HepG2 (cell line): Measurements from ENCODE around the gene MGAT4D. TPM values are rescaled to one million over a fixed set of nuclear protein-coding genes. Genes with fewer than 3 reads are reported as not detected.

ENCODE experiments used
- GABPB1 ChIP-seq: IDR thresholded peaks from 2 replicates; pipeline ENCODE4 v1.6.1; 2016; ENCODE audit warnings: mild to moderate bottlenecking, missing genetic modification reagents, moderate library complexity, missing compliant biosample characterization
- HOXA9 ChIP-seq: sonication (generic); formaldehyde crosslinking; IDR thresholded peaks from 2 replicates; pipeline ENCODE4 v1.8.1; 2022; ENCODE audit warnings: missing genetic modification reagents, mild to moderate bottlenecking, moderate library complexity, borderline replicate concordance
- IRF2 ChIP-seq: IDR thresholded peaks from 2 replicates; pipeline ENCODE4 v1.6.1; 2018; ENCODE audit warnings: missing genetic modification reagents, missing compliant biosample characterization
- MEIS2 ChIP-seq: sonication (generic); formaldehyde crosslinking; IDR thresholded peaks from 2 replicates; pipeline ENCODE4 v1.9.0; 2021; ENCODE audit warnings: mild to moderate bottlenecking, missing genetic modification reagents
- NFE2L1 ChIP-seq: sonication (generic); formaldehyde crosslinking; IDR thresholded peaks from 2 replicates; pipeline ENCODE4 v1.4.0; 2020; ENCODE audit warnings: missing genetic modification reagents, mild to moderate bottlenecking, borderline replicate concordance
- POGZ ChIP-seq: sonication (generic); formaldehyde crosslinking; IDR thresholded peaks from 2 replicates; pipeline ENCODE4 v1.4.0; 2020; ENCODE audit warnings: mild to moderate bottlenecking, missing genetic modification reagents
- ZNF292 ChIP-seq: sonication (generic); formaldehyde crosslinking; IDR thresholded peaks from 2 replicates; pipeline ENCODE4 v1.8.1; 2022; ENCODE audit warnings: mild to moderate bottlenecking, low read depth, missing genetic modification reagents, borderline replicate concordance
- ZNF441 ChIP-seq: sonication (generic); formaldehyde crosslinking; IDR thresholded peaks from 2 replicates; pipeline ENCODE4 v1.7.0; 2021; ENCODE audit warnings: missing genetic modification reagents, borderline replicate concordance
- ZNF567 ChIP-seq: sonication (generic); formaldehyde crosslinking; IDR thresholded peaks from 2 replicates; pipeline ENCODE4 v1.8.1; 2023; ENCODE audit warnings: mild to moderate bottlenecking, missing genetic modification reagents, borderline replicate concordance
- polyA plus RNA-seq, 8 experiments: library from polyadenylated mRNA; depleted of rRNA in 3 of 8; stranded (reverse) in 7 of 8; unstranded in 1 of 8; fragments of >200 nt; fragmentation: Illumina TruSeq in 4 of 8; extraction: Trizol in 4 of 8; gene quantifications; 2 replicates each; pipeline versions ENCODE4 v1.2.1 to v1.2.3, GENCODE V29; 2011 to 2016; ENCODE audit warnings: low read depth in 4 of 8, missing spikeins in 1 of 8, mixed read lengths in 1 of 8; ENCODE audit not compliant: insufficient read depth in 1 of 8
- total RNA-seq, 5 experiments: library from RNA; depleted of rRNA; stranded (reverse); fragments of >200 nt; fragmentation: Illumina TruSeq; extraction: Trizol; gene quantifications; 2 replicates each; pipeline ENCODE4 v1.2.3, GENCODE V29; 2016; ENCODE audit warnings: low read depth in 1 of 5
- TF ChIP-seq, protein P1 (sequence below): sonication (generic); formaldehyde crosslinking; IDR thresholded peaks from 2 replicates; pipeline ENCODE4 v1.4.0; 2020; ENCODE audit warnings: missing genetic modification reagents
- TF ChIP-seq, protein P2 (sequence below): sonication (generic); formaldehyde crosslinking; IDR thresholded peaks from 2 replicates; pipeline ENCODE4 v1.5.0; 2020; ENCODE audit warnings: missing genetic modification reagents, mild to moderate bottlenecking, borderline replicate concordance
- TF ChIP-seq, protein P3 (sequence below): sonication (generic); formaldehyde crosslinking; IDR thresholded peaks from 2 replicates; pipeline ENCODE4 v1.9.0; 2021; ENCODE audit warnings: missing genetic modification reagents, mild to moderate bottlenecking, borderline replicate concordance
- TF ChIP-seq, protein P4 (sequence below), 2 experiments: IDR thresholded peaks; 2 replicates each; pipeline ENCODE4 v1.6.1; 2011 to 2012; ENCODE audit warnings: low read length in 2 of 2, borderline replicate concordance in 1 of 2, low read depth in 1 of 2, mild to moderate bottlenecking in 1 of 2, moderate library complexity in 1 of 2
- TF ChIP-seq, protein P5 (sequence below): sonication (generic); formaldehyde crosslinking; IDR thresholded peaks from 2 replicates; pipeline ENCODE4 v1.5.1; 2020; ENCODE audit warnings: mild to moderate bottlenecking, missing genetic modification reagents, moderate library complexity

Gene MGAT4D
- total and polyA plus RNA-seq, 2 of the 13 experiments (the other 11 are each of a cell fraction or from before 2014, with no cell fraction given) = not detected

DNA sequence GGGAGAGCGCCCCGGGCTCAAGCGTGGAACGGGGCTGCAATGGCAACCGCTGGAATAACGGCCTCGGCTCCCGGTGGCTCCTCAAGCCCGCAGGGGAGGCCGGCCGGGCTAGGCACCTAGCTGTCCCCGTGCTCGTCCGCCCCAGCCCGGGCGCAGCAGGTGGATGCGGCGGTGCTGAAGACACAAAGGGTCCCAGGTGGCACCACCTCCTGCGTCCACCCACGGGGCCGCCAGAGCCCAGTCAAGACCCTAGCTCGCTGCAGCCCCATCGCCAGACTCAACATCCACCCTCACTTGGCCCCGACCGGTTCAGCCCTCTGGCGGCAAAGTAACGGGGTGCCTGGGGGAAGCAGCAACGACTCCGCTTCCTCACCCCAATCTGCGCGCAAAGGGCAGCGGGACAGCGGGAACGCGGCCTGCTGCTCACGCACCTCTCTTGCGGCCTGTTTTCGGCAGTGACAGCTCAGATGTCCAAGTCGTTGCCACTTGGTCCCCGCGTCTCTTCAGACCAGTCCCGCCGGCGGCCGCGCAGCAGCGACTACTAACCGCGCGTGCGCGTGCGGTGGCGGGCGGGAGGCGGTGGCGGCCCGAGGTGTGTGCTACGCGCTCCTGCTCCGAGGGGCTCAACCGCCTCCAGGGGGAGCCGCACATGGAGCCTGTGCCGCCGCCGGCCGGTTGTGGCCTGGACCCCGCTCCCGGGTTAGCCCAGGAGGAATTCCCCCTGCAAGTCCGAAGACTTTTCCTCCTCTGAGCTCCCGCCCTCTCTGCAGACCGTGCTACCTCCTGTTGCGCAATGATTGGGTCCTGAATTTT, 70.8 kb downstream of the MGAT4D start, which contains the start of gene CLGN (continued):
- TF ChIP-seq, protein P1, sequence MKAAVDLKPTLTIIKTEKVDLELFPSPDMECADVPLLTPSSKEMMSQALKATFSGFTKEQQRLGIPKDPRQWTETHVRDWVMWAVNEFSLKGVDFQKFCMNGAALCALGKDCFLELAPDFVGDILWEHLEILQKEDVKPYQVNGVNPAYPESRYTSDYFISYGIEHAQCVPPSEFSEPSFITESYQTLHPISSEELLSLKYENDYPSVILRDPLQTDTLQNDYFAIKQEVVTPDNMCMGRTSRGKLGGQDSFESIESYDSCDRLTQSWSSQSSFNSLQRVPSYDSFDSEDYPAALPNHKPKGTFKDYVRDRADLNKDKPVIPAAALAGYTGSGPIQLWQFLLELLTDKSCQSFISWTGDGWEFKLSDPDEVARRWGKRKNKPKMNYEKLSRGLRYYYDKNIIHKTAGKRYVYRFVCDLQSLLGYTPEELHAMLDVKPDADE = no peak
- TF ChIP-seq NFE2L1 (CRISPR knock-in tag) (no peak), HOXA9 (CRISPR knock-in tag) (no peak), ZNF441 (no peak), ZNF292 (CRISPR knock-in tag) (no peak; the same call in 1 of the 2 replicates), MEIS2 (peak; percentile 59; the same call in 1 of the 2 replicates), IRF2 (CRISPR knock-in tag) (0 out of 2 replicates have a peak, but pooled peaks have one; percentile 1), POGZ (CRISPR knock-in tag) (peak; percentile 80), GABPB1 (CRISPR knock-in tag) (peak; percentile 68; the same call in 1 of the 2 replicates), ZNF567 (CRISPR knock-in tag) (no peak)
- TF ChIP-seq, protein P2, sequence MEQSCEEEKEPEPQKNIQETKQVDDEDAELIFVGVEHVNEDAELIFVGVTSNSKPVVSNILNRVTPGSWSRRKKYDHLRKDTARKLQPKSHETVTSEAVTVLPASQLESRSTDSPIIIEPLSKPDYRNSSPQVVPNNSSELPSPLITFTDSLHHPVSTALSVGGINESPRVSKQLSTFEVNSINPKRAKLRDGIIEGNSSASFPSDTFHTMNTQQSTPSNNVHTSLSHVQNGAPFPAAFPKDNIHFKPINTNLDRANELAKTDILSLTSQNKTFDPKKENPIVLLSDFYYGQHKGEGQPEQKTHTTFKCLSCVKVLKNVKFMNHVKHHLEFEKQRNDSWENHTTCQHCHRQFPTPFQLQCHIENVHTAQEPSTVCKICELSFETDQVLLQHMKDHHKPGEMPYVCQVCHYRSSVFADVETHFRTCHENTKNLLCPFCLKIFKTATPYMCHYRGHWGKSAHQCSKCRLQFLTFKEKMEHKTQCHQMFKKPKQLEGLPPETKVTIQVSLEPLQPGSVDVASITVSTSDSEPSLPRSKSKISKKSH (CRISPR knock-in tag) = peak; percentile 78; the same call in 1 of the 2 replicates
- TF ChIP-seq, protein P3, sequence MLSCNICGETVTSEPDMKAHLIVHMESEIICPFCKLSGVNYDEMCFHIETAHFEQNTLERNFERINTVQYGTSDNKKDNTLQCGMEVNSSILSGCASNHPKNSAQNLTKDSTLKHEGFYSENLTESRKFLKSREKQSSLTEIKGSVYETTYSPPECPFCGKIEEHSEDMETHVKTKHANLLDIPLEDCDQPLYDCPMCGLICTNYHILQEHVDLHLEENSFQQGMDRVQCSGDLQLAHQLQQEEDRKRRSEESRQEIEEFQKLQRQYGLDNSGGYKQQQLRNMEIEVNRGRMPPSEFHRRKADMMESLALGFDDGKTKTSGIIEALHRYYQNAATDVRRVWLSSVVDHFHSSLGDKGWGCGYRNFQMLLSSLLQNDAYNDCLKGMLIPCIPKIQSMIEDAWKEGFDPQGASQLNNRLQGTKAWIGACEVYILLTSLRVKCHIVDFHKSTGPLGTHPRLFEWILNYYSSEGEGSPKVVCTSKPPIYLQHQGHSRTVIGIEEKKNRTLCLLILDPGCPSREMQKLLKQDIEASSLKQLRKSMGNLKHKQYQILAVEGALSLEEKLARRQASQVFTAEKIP (CRISPR knock-in tag) = no peak
- TF ChIP-seq, protein P4, sequence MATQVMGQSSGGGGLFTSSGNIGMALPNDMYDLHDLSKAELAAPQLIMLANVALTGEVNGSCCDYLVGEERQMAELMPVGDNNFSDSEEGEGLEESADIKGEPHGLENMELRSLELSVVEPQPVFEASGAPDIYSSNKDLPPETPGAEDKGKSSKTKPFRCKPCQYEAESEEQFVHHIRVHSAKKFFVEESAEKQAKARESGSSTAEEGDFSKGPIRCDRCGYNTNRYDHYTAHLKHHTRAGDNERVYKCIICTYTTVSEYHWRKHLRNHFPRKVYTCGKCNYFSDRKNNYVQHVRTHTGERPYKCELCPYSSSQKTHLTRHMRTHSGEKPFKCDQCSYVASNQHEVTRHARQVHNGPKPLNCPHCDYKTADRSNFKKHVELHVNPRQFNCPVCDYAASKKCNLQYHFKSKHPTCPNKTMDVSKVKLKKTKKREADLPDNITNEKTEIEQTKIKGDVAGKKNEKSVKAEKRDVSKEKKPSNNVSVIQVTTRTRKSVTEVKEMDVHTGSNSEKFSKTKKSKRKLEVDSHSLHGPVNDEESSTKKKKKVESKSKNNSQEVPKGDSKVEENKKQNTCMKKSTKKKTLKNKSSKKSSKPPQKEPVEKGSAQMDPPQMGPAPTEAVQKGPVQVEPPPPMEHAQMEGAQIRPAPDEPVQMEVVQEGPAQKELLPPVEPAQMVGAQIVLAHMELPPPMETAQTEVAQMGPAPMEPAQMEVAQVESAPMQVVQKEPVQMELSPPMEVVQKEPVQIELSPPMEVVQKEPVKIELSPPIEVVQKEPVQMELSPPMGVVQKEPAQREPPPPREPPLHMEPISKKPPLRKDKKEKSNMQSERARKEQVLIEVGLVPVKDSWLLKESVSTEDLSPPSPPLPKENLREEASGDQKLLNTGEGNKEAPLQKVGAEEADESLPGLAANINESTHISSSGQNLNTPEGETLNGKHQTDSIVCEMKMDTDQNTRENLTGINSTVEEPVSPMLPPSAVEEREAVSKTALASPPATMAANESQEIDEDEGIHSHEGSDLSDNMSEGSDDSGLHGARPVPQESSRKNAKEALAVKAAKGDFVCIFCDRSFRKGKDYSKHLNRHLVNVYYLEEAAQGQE (IDR thresholded peaks at IDR 0.05; ENCODE audit: borderline replicate concordance in 1 of 2, low read depth in 1 of 2, low read length in 2 of 2) = no peak
- TF ChIP-seq, protein P5, sequence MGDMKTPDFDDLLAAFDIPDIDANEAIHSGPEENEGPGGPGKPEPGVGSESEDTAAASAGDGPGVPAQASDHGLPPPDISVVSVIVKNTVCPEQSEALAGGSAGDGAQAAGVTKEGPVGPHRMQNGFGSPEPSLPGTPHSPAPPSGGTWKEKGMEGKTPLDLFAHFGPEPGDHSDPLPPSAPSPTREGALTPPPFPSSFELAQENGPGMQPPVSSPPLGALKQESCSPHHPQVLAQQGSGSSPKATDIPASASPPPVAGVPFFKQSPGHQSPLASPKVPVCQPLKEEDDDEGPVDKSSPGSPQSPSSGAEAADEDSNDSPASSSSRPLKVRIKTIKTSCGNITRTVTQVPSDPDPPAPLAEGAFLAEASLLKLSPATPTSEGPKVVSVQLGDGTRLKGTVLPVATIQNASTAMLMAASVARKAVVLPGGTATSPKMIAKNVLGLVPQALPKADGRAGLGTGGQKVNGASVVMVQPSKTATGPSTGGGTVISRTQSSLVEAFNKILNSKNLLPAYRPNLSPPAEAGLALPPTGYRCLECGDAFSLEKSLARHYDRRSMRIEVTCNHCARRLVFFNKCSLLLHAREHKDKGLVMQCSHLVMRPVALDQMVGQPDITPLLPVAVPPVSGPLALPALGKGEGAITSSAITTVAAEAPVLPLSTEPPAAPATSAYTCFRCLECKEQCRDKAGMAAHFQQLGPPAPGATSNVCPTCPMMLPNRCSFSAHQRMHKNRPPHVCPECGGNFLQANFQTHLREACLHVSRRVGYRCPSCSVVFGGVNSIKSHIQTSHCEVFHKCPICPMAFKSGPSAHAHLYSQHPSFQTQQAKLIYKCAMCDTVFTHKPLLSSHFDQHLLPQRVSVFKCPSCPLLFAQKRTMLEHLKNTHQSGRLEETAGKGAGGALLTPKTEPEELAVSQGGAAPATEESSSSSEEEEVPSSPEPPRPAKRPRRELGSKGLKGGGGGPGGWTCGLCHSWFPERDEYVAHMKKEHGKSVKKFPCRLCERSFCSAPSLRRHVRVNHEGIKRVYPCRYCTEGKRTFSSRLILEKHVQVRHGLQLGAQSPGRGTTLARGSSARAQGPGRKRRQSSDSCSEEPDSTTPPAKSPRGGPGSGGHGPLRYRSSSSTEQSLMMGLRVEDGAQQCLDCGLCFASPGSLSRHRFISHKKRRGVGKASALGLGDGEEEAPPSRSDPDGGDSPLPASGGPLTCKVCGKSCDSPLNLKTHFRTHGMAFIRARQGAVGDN (CRISPR knock-in tag) = peak; percentile 94
